PFSK-1 (cell line): ENCODE results near the gene ZNF716.

Experiments
- POLR2AphosphoS5 ChIP-seq: IDR thresholded peaks from 2 replicates; pipeline ENCODE4 v1.6.1; 2012; ENCODE audit warnings: low read depth, mild to moderate bottlenecking, control low read depth, low read length, moderate library complexity
- REST ChIP-seq, 2 experiments: IDR thresholded peaks; 2 replicates each; pipeline versions ENCODE4 v1.6.1 to v1.8.0; 2011 to 2012; ENCODE audit warnings: low read depth in 2 of 2, low read length in 2 of 2, control low read depth in 1 of 2, inconsistent platforms in 1 of 2, mild to moderate bottlenecking in 1 of 2, moderate library complexity in 1 of 2; ENCODE audit not compliant: insufficient read depth in 1 of 2

- TF ChIP-seq REST (IDR thresholded peaks at IDR 0.05; ENCODE audit: insufficient read depth in 1 of 2, low read depth in 2 of 2, low read length in 2 of 2): no peak
- no peak for TF ChIP-seq POLR2AphosphoS5
These were observed 46.4 kb downstream of the ZNF716 start for GRCh38 chr7:57496395-57496794.
